Right atrium auricular region (tissue), 2 donors: ENCODE measurements around the gene CALML4. TPM values are rescaled to one million over a fixed set of nuclear protein-coding genes. Genes with fewer than 3 reads are reported as not detected.
"Not testable (repeated sequence)": the region's sequence is repeated elsewhere in the genome, so short reads cannot be mapped to it uniquely, and the experiment has no call there.

Source experiments
- DNase-seq: peaks from one replicate; pipeline ENCODE4 v3.0.0-alpha.2; 2019; ENCODE audit warnings: low spot score
- H3K27ac ChIP-seq, 2 donors: fragments of 200-600 bp; sonication (generic); 1 replicate in 1 of 2; 2 replicates in 1 of 2; pipeline ENCODE4 v1.5.1; 2016 to 2019
- H3K27me3 ChIP-seq, 2 donors: fragments of 200-600 bp; sonication (generic); one replicate each; pipeline versions ENCODE4 v1.5.1 to v1.6.0; 2017 to 2019
- H3K36me3 ChIP-seq: fragments of 200-600 bp; sonication (generic); one replicate; pipeline ENCODE4 v1.5.1; 2016
- H3K4me1 ChIP-seq, 2 donors: fragments of 200-600 bp; sonication (generic); one replicate each; pipeline versions ENCODE4 v1.5.1 to v1.6.0; 2017 to 2019
- H3K4me3 ChIP-seq, 2 donors: fragments of 200-600 bp; sonication (generic); 1 replicate in 1 of 2; 2 replicates in 1 of 2; pipeline ENCODE4 v1.5.1; 2017 to 2019; ENCODE audit warnings: mild to moderate bottlenecking in 1 of 2, moderate library complexity in 1 of 2
- H3K9me3 ChIP-seq, 2 donors: fragments of 200-600 bp; sonication (generic); one replicate each; pipeline ENCODE4 v1.5.1; 2019
- total RNA-seq, 2 donors: library from RNA; depleted of rRNA; stranded (reverse); fragments of >200 nt; gene quantifications; one replicate each; pipeline ENCODE4 v1.1.0, GENCODE V29; 2016
- TF ChIP-seq, protein P1 (sequence below), 2 donors: fragments of 200-600 bp; sonication (generic); IDR thresholded peaks; one replicate each; pipeline ENCODE4 v1.5.1; 2019; ENCODE audit warnings: antibody characterized with exemption in 2 of 2

The CALML4 gene
- total RNA-seq, 2 donors from 2014 or later: 0.52 to 2.1 TPM

- TF ChIP-seq, protein P1, sequence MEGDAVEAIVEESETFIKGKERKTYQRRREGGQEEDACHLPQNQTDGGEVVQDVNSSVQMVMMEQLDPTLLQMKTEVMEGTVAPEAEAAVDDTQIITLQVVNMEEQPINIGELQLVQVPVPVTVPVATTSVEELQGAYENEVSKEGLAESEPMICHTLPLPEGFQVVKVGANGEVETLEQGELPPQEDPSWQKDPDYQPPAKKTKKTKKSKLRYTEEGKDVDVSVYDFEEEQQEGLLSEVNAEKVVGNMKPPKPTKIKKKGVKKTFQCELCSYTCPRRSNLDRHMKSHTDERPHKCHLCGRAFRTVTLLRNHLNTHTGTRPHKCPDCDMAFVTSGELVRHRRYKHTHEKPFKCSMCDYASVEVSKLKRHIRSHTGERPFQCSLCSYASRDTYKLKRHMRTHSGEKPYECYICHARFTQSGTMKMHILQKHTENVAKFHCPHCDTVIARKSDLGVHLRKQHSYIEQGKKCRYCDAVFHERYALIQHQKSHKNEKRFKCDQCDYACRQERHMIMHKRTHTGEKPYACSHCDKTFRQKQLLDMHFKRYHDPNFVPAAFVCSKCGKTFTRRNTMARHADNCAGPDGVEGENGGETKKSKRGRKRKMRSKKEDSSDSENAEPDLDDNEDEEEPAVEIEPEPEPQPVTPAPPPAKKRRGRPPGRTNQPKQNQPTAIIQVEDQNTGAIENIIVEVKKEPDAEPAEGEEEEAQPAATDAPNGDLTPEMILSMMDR (IDR thresholded peaks at IDR 0.05): no peak
- Histone ChIP-seq H3K4me1 (no peaks in the 10 kb centered on the region), H3K27ac (no peak overlapping the region), H3K4me3 (no peak overlapping the region), H3K36me3 (no peaks in the 10 kb centered on the region), H3K27me3 (no peaks in the 10 kb centered on the region), H3K9me3 (peaks cover 0 to 14% of the 10 kb centered on the region in 2 donors)
- DNase-seq: no peak
These were observed 33.9 kb upstream of the CALML4 start for GRCh38 chr15:68239025-68239424.

DNA sequence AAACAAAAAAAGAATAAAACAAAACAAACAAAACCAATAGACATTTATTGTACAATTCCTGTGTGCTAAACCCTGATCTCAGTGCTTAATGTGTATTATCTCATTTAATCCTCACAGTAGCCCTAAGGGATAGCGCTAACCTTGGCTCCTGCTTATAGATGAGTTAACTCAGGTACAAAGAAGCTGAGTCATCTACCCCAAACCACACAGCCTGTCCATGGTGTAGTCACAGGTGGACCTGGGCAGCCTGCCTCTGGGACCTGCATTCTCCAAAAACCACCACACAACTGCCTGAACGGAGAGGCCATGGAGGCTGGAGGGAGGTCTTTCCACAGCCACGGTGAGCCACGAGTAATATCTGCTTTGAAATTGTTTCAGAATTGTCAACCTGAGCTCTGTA lies 29.9 kb upstream of the CALML4 start:
- Histone ChIP-seq H3K4me1 (peaks cover 0 to 4% of the 10 kb centered on the region in 2 donors), H3K9me3 (no peaks in the 10 kb centered on the region), H3K27ac (no peak overlapping the region), H3K36me3 (no peaks in the 10 kb centered on the region), H3K27me3 (no peaks in the 10 kb centered on the region), H3K4me3 (no peak overlapping the region)
- peak; percentile 18 for DNase-seq
- TF ChIP-seq, protein P1 (IDR thresholded peaks at IDR 0.05): no peak

DNA sequence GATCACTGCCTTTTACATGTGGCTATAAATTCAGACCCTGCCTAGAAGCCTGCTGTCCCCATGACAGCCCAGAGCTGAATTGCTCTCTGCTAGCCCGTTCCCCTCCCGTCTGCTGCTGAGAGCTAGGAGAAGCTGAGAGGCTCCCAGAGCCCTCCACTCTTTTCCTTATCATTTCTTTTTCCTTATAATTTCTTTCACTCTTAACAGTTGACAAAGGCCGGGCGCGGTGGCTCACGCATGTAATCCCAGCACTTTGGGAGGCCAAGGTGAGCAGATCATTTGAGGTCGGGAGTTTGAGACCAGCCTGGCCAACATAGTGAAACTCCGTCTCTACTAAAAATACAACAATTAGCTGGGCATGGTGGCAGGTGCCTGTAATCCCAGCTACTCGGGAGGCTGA lies 29.4 kb upstream of the CALML4 start:
- not testable (repeated sequence) for H3K4me3 ChIP-seq, H3K9me3 ChIP-seq, H3K4me1 ChIP-seq, H3K27ac ChIP-seq, H3K27me3 ChIP-seq, DNase-seq, H3K36me3 ChIP-seq

GRCh38 chr15:68234060-68234459 lies 28.9 kb upstream of the CALML4 start:
- Histone ChIP-seq H3K27me3 (no peaks in the 10 kb centered on the region), H3K27ac (no peak overlapping the region), H3K4me3 (no peak overlapping the region), H3K36me3 (no peaks in the 10 kb centered on the region), H3K4me1 (peaks cover 0 to 7% of the 10 kb centered on the region in 2 donors), H3K9me3 (no peaks in the 10 kb centered on the region)
- no peak for DNase-seq
- TF ChIP-seq, protein P1 (IDR thresholded peaks at IDR 0.05): no peak

DNA sequence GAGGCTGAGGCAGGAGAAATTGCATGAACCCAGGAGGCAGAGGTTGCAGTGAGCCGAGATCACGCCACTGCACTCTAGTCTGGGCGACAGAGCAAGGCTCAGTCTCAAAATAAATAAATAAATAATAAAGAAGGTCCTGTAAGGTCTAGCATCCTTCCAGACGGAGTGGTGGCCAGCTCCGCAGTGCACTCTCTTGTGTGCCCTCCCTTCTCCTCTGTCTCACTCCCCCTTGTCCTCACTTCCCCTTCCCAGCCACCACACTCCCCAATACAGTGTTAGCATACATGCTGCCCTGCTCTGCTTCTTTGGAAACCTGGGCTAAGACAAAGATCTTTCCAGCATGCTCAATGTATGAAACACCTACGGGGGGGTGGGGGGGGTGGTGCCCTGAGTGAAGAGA lies 27.8 kb upstream of the CALML4 start:
- Histone ChIP-seq H3K36me3 (no peaks in the 10 kb centered on the region), H3K27me3 (no peaks in the 10 kb centered on the region), H3K4me1 (peaks cover 0 to 17% of the 10 kb centered on the region in 2 donors), H3K9me3 (no peaks in the 10 kb centered on the region), H3K4me3 (no peak overlapping the region), H3K27ac (no peak overlapping the region)
- DNase-seq: no peak
- TF ChIP-seq, protein P1 (IDR thresholded peaks at IDR 0.05): no peak

- Histone ChIP-seq H3K27ac (no peak overlapping the region), H3K9me3 (no peaks in the 10 kb centered on the region), H3K4me3 (no peak overlapping the region), H3K27me3 (no peaks in the 10 kb centered on the region), H3K36me3 (no peaks in the 10 kb centered on the region), H3K4me1 (peaks cover 0 to 21% of the 10 kb centered on the region in 2 donors)
- TF ChIP-seq, protein P1 (IDR thresholded peaks at IDR 0.05): no peak
- peak; percentile 47 for DNase-seq
These were observed 27.3 kb upstream of the CALML4 start for GRCh38 chr15:68232449-68232848.
